GM12892 (cell line): ENCODE data around the gene HOXD3.

Source experiments
- POLR2A ChIP-seq: IDR thresholded peaks from 2 replicates; pipeline ENCODE4 v1.6.1; 2011; ENCODE audit warnings: low read depth, low read length, control low read depth
- TAF1 ChIP-seq: IDR thresholded peaks from 2 replicates; pipeline ENCODE4 v1.6.1; 2011; ENCODE audit warnings: low read depth, mild to moderate bottlenecking, control low read depth, low read length, borderline replicate concordance

GRCh38 chr2:176212276-176212675, 55.2 kb downstream of the HOXD3 start:
- TF ChIP-seq POLR2A (no peak), TAF1 (no peak)
